GM18502 (cell line): ENCODE measurements around the gene ADGRL3.
"Not testable (repeated sequence)": the region's sequence is repeated elsewhere in the genome, so short reads cannot be mapped to it uniquely, and the experiment has no call there.

Experiments
- ATAC-seq: cut with Tn5 transposase; IDR thresholded peaks from one replicate; pipeline ENCODE4 v1.9.1; 2021; ENCODE audit warnings: mild to moderate bottlenecking; ENCODE audit not compliant: unreplicated experiment, poor library complexity

ADGRL3 gene

GRCh38 chr4:61852105-61852504, 652.0 kb downstream of the ADGRL3 start:
- ATAC-seq: not testable (repeated sequence)

- no peak for ATAC-seq
These were observed 652.9 kb downstream of the ADGRL3 start for GRCh38 chr4:61853041-61853440.

- ATAC-seq: no peak
These were observed 660.2 kb downstream of the ADGRL3 start for GRCh38 chr4:61860376-61860775.

GRCh38 chr4:61864286-61864685, 664.2 kb downstream of the ADGRL3 start:
- ATAC-seq: no peak

- no peak for ATAC-seq
These were observed 666.4 kb downstream of the ADGRL3 start for GRCh38 chr4:61866378-61867030.

- no peak for ATAC-seq
These were observed 672.9 kb downstream of the ADGRL3 start for GRCh38 chr4:61872983-61873382.

- no peak for ATAC-seq
These were observed 677.1 kb downstream of the ADGRL3 start for GRCh38 chr4:61877266-61877665.

- no peak for ATAC-seq
These were observed 677.8 kb downstream of the ADGRL3 start for GRCh38 chr4:61877893-61878292.

- ATAC-seq: no peak
These were observed 682.3 kb downstream of the ADGRL3 start for GRCh38 chr4:61882381-61882780.

- no peak for ATAC-seq
These were observed 686.0 kb downstream of the ADGRL3 start for GRCh38 chr4:61886131-61886530.

GRCh38 chr4:61889117-61889516, 689.0 kb downstream of the ADGRL3 start:
- ATAC-seq: no peak

GRCh38 chr4:61890321-61890720, 690.2 kb downstream of the ADGRL3 start:
- no peak for ATAC-seq

- ATAC-seq: no peak
These were observed 691.8 kb downstream of the ADGRL3 start for GRCh38 chr4:61891953-61892352.

GRCh38 chr4:61896634-61897033, 696.5 kb downstream of the ADGRL3 start:
- no peak for ATAC-seq

GRCh38 chr4:61909031-61909430, 708.9 kb downstream of the ADGRL3 start:
- ATAC-seq: no peak

- no peak for ATAC-seq
These were observed 711.2 kb downstream of the ADGRL3 start for GRCh38 chr4:61911313-61911756.

- ATAC-seq: no peak
These were observed 713.5 kb downstream of the ADGRL3 start for GRCh38 chr4:61913619-61914018.

- no peak for ATAC-seq
These were observed 715.4 kb downstream of the ADGRL3 start for GRCh38 chr4:61915501-61915900.

- no peak for ATAC-seq
These were observed 718.4 kb downstream of the ADGRL3 start for GRCh38 chr4:61918507-61918906.

GRCh38 chr4:61918987-61919386, 718.9 kb downstream of the ADGRL3 start:
- no peak for ATAC-seq

GRCh38 chr4:61919561-61919960, 719.4 kb downstream of the ADGRL3 start:
- no peak for ATAC-seq

- no peak for ATAC-seq
These were observed 721.8 kb downstream of the ADGRL3 start for GRCh38 chr4:61921920-61922319.

GRCh38 chr4:61922766-61923165, 722.6 kb downstream of the ADGRL3 start:
- no peak for ATAC-seq
